B cell (primary cell): ENCODE results near the gene DLL1.

Experiments
- EZH2 ChIP-seq: IDR thresholded peaks from 2 replicates; pipeline ENCODE4 v1.6.1; 2012; ENCODE audit warnings: borderline replicate concordance, low read depth, mild to moderate bottlenecking, moderate library complexity, low read length; ENCODE audit not compliant: insufficient read depth, poor library complexity, severe bottlenecking
- TF ChIP-seq, protein P1 (sequence below): fragments of 200-600 bp; IDR thresholded peaks from one replicate; pipeline ENCODE4 v1.8.0; 2022; ENCODE audit warnings: antibody characterized with exemption, mild to moderate bottlenecking

- TF ChIP-seq, protein P1, sequence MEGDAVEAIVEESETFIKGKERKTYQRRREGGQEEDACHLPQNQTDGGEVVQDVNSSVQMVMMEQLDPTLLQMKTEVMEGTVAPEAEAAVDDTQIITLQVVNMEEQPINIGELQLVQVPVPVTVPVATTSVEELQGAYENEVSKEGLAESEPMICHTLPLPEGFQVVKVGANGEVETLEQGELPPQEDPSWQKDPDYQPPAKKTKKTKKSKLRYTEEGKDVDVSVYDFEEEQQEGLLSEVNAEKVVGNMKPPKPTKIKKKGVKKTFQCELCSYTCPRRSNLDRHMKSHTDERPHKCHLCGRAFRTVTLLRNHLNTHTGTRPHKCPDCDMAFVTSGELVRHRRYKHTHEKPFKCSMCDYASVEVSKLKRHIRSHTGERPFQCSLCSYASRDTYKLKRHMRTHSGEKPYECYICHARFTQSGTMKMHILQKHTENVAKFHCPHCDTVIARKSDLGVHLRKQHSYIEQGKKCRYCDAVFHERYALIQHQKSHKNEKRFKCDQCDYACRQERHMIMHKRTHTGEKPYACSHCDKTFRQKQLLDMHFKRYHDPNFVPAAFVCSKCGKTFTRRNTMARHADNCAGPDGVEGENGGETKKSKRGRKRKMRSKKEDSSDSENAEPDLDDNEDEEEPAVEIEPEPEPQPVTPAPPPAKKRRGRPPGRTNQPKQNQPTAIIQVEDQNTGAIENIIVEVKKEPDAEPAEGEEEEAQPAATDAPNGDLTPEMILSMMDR = no peak
- TF ChIP-seq EZH2 = no peak
Measured at GRCh38 chr6:170282512-170283158, 8.2 kb downstream of the DLL1 start.
